Middle frontal gyrus (tissue), 1 donor: ENCODE measurements around the gene SHISA6.
"Not testable (repeated sequence)": the region's sequence is repeated elsewhere in the genome, so short reads cannot be mapped to it uniquely, and the experiment has no call there.

Experiments used
- DNase-seq: peaks from one replicate; pipeline ENCODE4 v3.0.0-alpha.2; 2015; ENCODE audit warnings: low spot score; ENCODE audit errors: extremely low spot score

The SHISA6 gene

DNA sequence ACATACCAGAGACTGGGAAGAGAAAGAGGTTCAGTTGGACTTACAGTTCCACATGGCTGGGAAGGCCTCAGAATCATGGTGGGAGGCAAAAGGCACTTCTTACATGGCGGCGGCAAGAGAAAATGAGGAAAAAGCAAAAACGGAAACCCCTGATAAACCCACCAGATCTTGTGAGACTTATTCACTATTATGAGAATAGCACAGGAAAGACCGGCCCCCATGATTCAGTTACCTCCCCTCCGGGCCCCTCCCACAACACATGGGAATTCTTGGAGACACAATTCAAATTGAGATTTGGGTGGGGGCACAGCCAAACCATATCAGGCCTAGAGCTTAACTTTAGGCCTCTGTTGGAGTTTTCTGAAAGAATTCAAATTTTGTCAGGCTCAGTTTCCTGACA lies 60.9 kb downstream of the SHISA6 start:
- not testable (repeated sequence) for DNase-seq

- DNase-seq, result no peak
Measured at GRCh38 chr17:11302401-11303186, 61.6 kb downstream of the SHISA6 start.

DNA sequence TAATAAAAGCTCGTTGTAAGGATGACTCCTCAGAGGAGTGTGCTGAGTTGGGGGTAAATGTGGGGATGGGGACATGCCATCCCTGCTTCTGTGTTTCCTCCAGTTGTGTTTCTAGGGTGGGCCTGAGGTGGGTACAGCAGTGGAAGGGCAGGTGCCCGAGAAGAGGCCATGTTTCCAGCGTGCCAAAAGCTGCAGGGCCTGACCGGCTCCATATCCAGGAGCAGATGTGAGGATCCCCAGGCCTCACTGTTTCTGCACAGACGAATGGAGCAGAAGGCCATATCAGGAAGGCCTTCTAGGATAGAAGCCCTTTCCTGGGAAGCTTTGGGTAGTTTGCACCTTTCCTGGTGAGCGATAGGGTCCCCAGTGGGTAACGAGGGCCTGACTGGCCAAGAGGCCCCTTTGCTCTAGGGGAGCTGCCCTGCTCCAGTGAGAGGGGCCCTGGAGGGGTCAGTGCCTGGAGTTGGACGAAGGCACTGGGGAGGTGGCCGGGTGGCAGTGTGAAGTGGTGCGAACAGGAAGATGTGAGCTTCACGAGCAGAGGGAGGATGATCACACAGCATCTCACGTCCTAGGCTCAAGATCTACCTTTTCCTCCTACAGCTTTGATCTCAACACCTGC lies 62.9 kb downstream of the SHISA6 start:
- DNase-seq, result no peak

DNA sequence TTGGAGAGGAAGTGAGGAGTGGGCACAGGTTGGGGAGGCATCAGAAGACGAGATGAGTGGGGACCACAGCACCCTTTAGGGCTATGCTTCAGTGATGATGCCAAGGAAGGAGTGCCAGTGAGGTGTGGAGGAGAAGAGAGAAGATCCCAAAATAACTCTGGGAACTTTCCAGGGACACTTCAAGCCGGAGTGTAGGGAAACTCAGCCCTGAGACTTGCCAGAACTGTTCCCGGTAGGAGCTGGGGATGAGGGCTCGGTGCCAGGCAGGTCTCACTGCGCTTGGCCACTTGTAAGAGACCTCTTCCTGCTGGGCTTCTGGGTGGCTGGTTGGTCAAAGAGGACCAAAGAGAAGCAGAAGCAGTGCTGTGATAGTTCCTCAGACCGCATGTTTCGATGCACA lies 63.6 kb downstream of the SHISA6 start:
- no peak for DNase-seq

- DNase-seq, result no peak
Measured at GRCh38 chr17:11305524-11305923, 64.5 kb downstream of the SHISA6 start.

DNA sequence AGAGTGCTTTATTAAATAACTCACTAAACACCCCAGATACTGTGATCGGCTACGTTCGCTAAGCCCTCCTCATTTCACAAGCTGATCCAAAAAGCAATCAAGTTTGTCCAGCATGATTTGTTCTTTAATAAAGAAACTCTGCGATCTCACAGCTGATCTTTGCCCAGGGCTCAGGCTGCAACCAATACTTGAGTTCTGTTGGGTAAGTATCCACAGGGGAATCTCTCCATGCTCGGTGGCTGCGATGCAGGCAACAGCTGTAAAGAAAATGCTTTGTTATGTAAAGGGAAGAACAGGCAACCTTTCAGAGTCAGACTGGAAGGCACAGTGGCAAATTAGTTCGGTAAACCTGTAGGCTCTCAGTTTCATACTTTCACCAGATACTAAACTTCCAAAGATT lies 67.5 kb downstream of the SHISA6 start:
- DNase-seq, result no peak

DNA sequence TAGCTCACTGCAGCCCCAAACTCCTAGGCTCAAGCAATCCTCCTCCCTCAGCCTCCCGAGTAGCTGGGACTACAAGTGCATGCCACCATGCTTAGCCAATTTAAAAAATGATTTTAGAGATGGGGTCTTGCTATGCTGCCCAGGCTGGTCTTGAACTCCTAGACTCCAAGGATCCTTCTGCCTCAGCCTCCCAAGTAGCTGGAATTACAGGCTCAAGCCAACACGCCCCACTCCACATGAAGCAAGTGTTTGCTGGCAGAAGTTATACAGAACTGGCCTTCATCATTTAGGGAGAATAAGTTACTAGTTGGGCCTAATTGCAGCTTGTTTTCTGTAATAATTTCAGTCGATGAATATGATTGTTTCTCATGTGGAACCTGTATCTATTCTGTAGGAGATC lies 68.0 kb downstream of the SHISA6 start:
- DNase-seq, result no peak

DNA sequence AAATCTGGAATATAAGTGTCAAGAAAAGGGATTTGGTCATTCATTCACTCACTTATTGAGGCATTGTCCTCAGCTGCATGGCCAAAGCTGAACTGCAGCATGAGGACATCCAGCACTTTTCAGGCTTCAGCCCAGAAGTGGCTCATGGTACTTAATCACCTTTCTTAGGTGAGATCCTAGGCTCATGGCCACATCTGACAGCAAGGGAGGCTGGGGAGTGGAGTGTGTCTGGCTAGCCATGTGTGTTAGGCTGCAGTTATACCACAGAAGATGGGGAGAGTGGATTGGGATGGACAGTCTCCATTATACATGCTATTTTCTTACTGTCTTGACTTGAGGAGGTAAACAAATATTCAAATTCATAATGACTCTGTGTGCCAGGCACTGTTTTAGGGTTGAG lies 68.8 kb downstream of the SHISA6 start:
- DNase-seq, result no peak

- not testable (repeated sequence) for DNase-seq
Measured at GRCh38 chr17:11316451-11316850, 75.4 kb downstream of the SHISA6 start.

GRCh38 chr17:11318207-11318606 lies 77.2 kb downstream of the SHISA6 start:
- DNase-seq, result no peak

GRCh38 chr17:11319894-11320293 lies 78.9 kb downstream of the SHISA6 start:
- no peak for DNase-seq

DNA sequence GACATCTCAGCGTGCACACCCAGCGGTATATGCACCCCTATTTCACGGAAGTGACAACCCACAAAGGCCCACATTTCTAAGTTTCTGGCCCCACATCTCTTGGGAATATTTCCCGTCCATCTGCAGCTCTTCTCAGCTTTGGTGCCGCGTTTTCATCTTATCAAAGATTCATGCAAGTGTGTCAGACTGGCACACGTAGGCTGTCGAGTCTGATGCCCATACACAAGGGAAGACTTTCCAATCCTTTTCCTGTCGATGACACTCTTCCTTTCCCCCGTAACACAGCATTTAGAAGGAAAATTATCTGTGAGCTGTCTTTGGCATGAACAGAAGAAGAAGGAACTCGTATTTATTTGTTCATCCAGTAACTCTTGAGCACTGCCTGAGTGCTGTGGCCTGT lies 83.0 kb downstream of the SHISA6 start:
- DNase-seq, result no peak

GRCh38 chr17:11324846-11325420 lies 83.9 kb downstream of the SHISA6 start:
- no peak for DNase-seq

DNA sequence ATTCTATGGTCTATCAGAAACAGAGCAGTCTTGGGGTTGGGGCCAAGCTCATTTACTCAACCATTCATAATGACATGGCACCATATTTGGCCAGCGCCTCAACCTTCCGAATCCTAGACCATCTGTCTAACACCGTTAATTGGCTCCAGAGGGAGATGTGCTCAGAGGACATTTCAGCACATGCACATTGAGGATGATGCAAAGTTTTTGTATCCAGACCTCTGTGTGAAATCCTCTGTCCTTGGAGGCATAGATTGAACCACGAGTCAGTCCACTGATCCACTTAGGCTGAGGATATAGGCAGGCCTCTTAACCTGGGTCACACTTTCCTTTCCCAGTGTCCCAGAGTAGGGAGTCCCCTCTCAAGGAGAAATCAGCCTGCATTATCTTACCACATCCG lies 85.5 kb downstream of the SHISA6 start:
- no peak for DNase-seq

GRCh38 chr17:11328770-11329169 lies 87.8 kb downstream of the SHISA6 start:
- DNase-seq, result no peak

DNA sequence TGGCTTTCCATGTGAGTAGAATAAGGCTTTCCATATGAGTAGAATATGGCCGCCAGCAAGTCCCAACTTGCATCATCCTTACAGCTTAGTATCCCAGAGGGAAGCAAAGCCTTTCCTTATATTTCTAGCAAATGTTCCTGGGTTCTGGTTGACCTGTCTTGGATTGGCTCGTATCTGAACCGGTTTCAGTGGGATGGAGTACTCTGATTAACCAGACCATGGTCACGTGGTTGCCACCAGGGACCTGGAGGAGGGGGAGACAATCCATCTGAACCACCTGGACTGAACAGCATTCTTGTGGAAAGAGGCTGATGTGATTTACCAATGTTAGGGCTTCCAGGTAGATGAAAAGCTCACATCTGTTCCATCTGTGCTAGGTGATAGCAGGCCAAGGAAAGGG lies 89.0 kb downstream of the SHISA6 start:
- DNase-seq, result no peak

GRCh38 chr17:11330826-11331225 lies 89.8 kb downstream of the SHISA6 start:
- no peak for DNase-seq

- no peak for DNase-seq
Measured at GRCh38 chr17:11331547-11332513, 90.8 kb downstream of the SHISA6 start.

- no peak for DNase-seq
Measured at GRCh38 chr17:11332706-11333105, 91.7 kb downstream of the SHISA6 start.

- no peak for DNase-seq
Measured at GRCh38 chr17:11334493-11334892, 93.5 kb downstream of the SHISA6 start.

GRCh38 chr17:11336290-11336689 lies 95.3 kb downstream of the SHISA6 start:
- DNase-seq, result no peak

GRCh38 chr17:11340803-11341202 lies 99.8 kb downstream of the SHISA6 start:
- DNase-seq, result no peak
